SU-DHL-6 (cell line): ENCODE data around the gene PRX.

Experiments used
- H2AFZ ChIP-seq: fragments of 200-600 bp; sonication (generic); 2 replicates; pipeline ENCODE4 v1.6.1; 2014; ENCODE audit warnings: low read depth, mild to moderate bottlenecking, moderate library complexity, mixed read lengths, antibody characterized with exemption, low read length; ENCODE audit not compliant: severe bottlenecking
- H3F3A ChIP-seq: fragments of 200-600 bp; shearing (Covaris generic); 2 replicates; pipeline ENCODE4 v1.6.0; 2016; ENCODE audit warnings: antibody characterized with exemption, mild to moderate bottlenecking; ENCODE audit not compliant: insufficient read depth
- H3K27ac ChIP-seq: fragments of 200-600 bp; sonication (generic); 2 replicates; pipeline ENCODE4 v1.5.1; 2016; ENCODE audit warnings: low read depth, mild to moderate bottlenecking, low read length, moderate library complexity, mixed read lengths
- H3K27me3 ChIP-seq: fragments of 200-600 bp; sonication (generic), shearing (Covaris generic); 2 replicates; pipeline ENCODE4 v1.6.0; 2014; ENCODE audit warnings: mild to moderate bottlenecking, low read length
- H3K36me3 ChIP-seq: fragments of 200-600 bp; sonication (generic); 2 replicates; pipeline ENCODE4 v1.6.1; 2014; ENCODE audit warnings: mild to moderate bottlenecking, low read length, mixed read lengths
- H3K4me2 ChIP-seq: fragments of 300-600, 200-600 bp; shearing (Covaris generic), sonication (generic); 2 replicates; pipeline ENCODE4 v1.6.0; 2014; ENCODE audit warnings: low read length, low read depth, mild to moderate bottlenecking; ENCODE audit not compliant: poor library complexity, severe bottlenecking
- H3K4me3 ChIP-seq: fragments of 200-600 bp; sonication (generic); 2 replicates; pipeline ENCODE4 v1.5.1; 2014; ENCODE audit warnings: antibody characterized with exemption, low read length, mild to moderate bottlenecking, mixed read lengths; ENCODE audit not compliant: insufficient read depth, poor library complexity, severe bottlenecking
- H3K79me2 ChIP-seq: fragments of 200-600 bp; sonication (generic); 2 replicates; pipeline ENCODE4 v1.6.1; 2014; ENCODE audit warnings: mild to moderate bottlenecking, low read length, moderate library complexity; ENCODE audit not compliant: insufficient read depth
- H3K9ac ChIP-seq: fragments of 200-600 bp; sonication (generic); 2 replicates; pipeline ENCODE4 v1.7.0; 2014; ENCODE audit warnings: mild to moderate bottlenecking, low read length
- H3K9me2 ChIP-seq: fragments of 200-600 bp; sonication (generic); replicated peaks from 2 replicates; pipeline ENCODE4 v1.6.1; 2014; ENCODE audit warnings: low read length; ENCODE audit not compliant: insufficient read depth
- H3K9me3 ChIP-seq: fragments of 200-600 bp; sonication (generic); 2 replicates; pipeline ENCODE4 v1.6.1; 2014; ENCODE audit warnings: low read length, mixed read lengths; ENCODE audit not compliant: insufficient read depth
- H4K20me1 ChIP-seq: fragments of 200-600 bp; sonication (generic); 2 replicates; pipeline ENCODE4 v1.6.1; 2014; ENCODE audit warnings: low read depth, mild to moderate bottlenecking, antibody characterized with exemption, low read length, moderate library complexity, mixed read lengths
- EZH2phosphoT487 ChIP-seq: fragments of 200-600 bp; sonication (generic), shearing (Covaris generic); conservative IDR thresholded peaks from 2 replicates; pipeline ENCODE4 v1.6.1; 2018; ENCODE audit warnings: mild to moderate bottlenecking, antibody characterized with exemption, low read length, moderate library complexity, mixed read lengths
- TF ChIP-seq, protein P1 (sequence below): fragments of 200-600 bp; sonication (generic); IDR thresholded peaks from one replicate; pipeline ENCODE4 v1.5.1; 2017; ENCODE audit warnings: antibody characterized with exemption, mild to moderate bottlenecking, low read length, moderate library complexity; ENCODE audit not compliant: insufficient read depth, poor library complexity, severe bottlenecking

Gene PRX

DNA sequence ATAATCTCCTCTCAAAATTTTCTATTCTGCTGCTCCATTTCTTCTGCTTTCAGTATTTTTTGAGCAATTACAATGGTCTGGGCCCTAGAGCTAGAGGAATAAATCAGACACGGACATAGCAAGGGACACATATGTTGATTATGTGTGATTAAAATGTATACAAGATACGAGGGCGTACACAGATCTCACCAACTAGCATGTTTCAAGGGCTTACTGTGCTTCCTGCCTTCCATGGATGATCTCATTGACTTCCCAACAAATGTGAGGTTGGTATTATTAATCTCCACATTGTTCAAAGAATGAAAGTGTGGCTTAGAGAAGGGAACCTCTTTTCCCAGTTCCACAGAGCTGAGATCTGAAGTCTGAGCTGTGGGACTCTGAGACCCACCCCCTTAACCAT lies 55.5 kb downstream of the PRX start:
- Histone ChIP-seq H3K36me3 (no peaks in the 10 kb centered on the region), H3K9me3 (no peaks in the 10 kb centered on the region), H3K27me3 (no peaks in the 10 kb centered on the region), H3K9me2 (no peaks in the 10 kb centered on the region), H3F3A (no peaks in the 10 kb centered on the region), H2AFZ (no peak overlapping the region), H3K27ac (no peak overlapping the region), H3K4me3 (no peak overlapping the region), H4K20me1 (no peaks in the 10 kb centered on the region), H3K4me2 (no peak overlapping the region), H3K79me2 (no peaks in the 10 kb centered on the region), H3K9ac (no peak overlapping the region)
- no peak for TF ChIP-seq EZH2phosphoT487
- TF ChIP-seq, protein P1, sequence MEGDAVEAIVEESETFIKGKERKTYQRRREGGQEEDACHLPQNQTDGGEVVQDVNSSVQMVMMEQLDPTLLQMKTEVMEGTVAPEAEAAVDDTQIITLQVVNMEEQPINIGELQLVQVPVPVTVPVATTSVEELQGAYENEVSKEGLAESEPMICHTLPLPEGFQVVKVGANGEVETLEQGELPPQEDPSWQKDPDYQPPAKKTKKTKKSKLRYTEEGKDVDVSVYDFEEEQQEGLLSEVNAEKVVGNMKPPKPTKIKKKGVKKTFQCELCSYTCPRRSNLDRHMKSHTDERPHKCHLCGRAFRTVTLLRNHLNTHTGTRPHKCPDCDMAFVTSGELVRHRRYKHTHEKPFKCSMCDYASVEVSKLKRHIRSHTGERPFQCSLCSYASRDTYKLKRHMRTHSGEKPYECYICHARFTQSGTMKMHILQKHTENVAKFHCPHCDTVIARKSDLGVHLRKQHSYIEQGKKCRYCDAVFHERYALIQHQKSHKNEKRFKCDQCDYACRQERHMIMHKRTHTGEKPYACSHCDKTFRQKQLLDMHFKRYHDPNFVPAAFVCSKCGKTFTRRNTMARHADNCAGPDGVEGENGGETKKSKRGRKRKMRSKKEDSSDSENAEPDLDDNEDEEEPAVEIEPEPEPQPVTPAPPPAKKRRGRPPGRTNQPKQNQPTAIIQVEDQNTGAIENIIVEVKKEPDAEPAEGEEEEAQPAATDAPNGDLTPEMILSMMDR = no peak

- Histone ChIP-seq H3K79me2 (no peaks in the 10 kb centered on the region), H3K9me3 (no peaks in the 10 kb centered on the region), H3K9ac (no peak overlapping the region), H3F3A (no peaks in the 10 kb centered on the region), H3K4me3 (no peak overlapping the region), H3K36me3 (no peaks in the 10 kb centered on the region), H3K9me2 (no peaks in the 10 kb centered on the region), H3K4me2 (no peak overlapping the region), H3K27me3 (no peaks in the 10 kb centered on the region), H3K27ac (no peak overlapping the region), H4K20me1 (no peaks in the 10 kb centered on the region), H2AFZ (no peak overlapping the region)
- TF ChIP-seq, protein P1 = no peak
- no peak for TF ChIP-seq EZH2phosphoT487
Observed at GRCh38 chr19:40356681-40357595, 56.2 kb downstream of the PRX start.

DNA sequence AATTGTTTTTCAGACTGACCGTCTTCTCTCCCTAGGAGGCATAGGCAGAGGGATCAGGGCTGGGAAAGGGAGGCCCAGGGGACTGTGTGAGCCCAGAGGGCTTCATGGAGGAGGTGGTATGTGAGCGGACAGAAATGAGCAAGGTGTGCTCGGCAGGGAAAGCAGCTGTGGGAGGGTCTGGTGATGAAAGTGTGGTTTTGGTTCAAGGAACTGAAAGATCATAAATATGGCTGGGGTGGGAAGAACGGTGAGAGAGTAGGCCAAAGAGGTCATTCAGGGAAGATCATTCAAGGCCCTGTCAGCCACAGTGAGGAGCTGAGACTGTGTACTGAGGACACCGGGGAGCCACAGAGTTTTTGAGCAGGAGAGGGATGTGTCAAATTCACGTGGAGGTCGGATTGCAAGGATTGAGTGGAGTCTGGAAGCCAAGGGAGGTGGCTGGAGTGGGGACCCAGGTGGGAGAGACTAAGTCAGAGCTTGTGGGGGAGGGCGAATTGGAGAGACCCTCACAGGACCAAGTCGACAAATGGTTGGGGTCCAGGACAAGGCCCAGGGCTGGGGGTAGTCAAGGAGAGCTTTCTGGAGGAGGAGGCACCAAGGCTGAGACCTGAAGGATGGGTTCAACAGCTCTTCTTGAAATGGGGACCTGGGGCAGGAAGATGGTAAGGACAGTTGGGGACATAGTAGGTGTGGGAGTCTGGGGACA lies 57.0 kb downstream of the PRX start:
- no peaks in the 10 kb centered on the region for H4K20me1 ChIP-seq
- no peak overlapping the region for H2AFZ ChIP-seq
- no peak overlapping the region for H3K4me3 ChIP-seq
- H3K79me2 ChIP-seq = no peaks in the 10 kb centered on the region
- no peak for TF ChIP-seq EZH2phosphoT487
- TF ChIP-seq, protein P1 = no peak
- no peak overlapping the region for H3K27ac ChIP-seq
- H3K27me3 ChIP-seq = no peaks in the 10 kb centered on the region
- H3F3A ChIP-seq = no peaks in the 10 kb centered on the region
- no peaks in the 10 kb centered on the region for H3K9me3 ChIP-seq
- no peaks in the 10 kb centered on the region for H3K36me3 ChIP-seq
- no peak overlapping the region for H3K9ac ChIP-seq
- no peaks in the 10 kb centered on the region for H3K9me2 ChIP-seq
- H3K4me2 ChIP-seq = no peak overlapping the region
